GM18858 (cell line): ENCODE results near the gene KCNA10.

Experiments
- ATAC-seq: cut with Tn5 transposase; IDR thresholded peaks from one replicate; pipeline ENCODE4 v1.9.1; 2021; ENCODE audit not compliant: unreplicated experiment

Gene KCNA10

DNA sequence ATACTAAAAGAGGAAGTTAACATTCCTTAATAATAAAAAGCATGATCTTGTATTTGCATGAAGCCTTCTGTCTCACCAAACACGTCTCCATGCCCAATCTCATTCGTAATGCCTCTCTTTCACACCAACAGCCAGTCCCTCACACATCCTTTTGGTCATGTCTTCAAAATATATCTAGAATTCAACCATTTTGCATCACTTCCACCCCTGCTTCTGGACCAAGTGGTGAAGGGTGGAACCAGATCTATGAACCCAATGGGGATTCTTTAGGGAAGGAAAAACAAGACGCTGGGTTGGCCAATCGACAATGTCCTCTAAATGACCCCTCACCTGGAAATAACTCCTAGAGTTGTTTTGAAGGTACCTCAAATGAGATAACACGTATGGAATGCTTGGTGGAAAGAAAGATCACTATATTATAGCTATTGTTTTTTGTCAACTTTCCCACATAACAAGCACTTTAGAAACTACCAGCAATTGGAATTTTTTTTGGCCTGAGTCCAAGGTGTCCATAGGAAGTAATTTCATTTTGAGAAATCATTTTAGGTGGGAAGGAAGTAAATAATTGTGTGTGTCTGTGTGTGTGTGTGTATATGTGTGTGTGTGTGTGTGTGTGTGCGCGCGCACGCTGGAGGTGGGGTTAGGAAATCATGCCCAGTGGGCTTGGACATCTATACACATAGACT is at the start of gene KCNA10:
TSS of gene KCNA10 (minus strand) at position 51 of the 686 bp plus-strand sequence. CDS start 388 bp downstream, outside the sequence.
- ATAC-seq, result no peak

DNA sequence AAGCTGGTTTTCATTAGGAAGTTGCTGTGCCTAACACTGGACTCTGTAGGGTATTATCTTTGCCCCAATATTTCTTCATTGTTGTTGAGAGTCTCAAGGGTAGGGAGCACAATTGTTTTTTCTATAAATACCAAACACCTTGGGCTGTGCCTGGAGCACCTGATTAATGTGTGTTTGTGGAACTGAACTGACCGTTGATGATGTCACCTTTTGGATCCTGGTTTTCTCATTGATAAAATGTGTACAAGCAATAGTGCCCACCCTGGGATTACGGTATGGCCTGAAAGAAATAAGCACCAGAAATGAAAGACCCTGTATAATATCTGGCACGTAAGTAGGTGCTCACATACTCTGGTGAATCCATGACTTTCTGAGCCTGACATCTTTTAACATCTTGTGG is 47.9 kb upstream of the KCNA10 start:
- ATAC-seq, result no peak

DNA sequence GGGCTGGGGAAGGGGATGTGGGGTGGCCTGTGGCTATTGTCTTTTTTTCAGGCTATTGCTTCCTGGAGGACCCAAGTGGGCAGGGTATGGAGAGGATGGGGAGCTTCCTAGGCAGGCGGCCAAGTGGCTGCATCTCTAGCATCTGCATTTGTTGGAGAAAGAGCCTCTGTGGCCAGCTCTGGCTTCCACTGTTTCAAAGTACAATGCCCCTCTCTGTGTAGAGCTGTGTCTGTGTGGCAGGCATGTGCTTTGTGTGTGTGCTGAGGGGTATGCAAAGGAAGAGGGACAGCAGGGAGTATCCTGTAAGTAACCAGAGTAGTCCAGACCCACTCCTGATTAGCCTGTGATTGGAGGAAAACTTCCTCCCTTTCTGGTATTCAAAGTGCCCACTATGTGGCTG is 46.6 kb upstream of the KCNA10 start:
- no peak for ATAC-seq

DNA sequence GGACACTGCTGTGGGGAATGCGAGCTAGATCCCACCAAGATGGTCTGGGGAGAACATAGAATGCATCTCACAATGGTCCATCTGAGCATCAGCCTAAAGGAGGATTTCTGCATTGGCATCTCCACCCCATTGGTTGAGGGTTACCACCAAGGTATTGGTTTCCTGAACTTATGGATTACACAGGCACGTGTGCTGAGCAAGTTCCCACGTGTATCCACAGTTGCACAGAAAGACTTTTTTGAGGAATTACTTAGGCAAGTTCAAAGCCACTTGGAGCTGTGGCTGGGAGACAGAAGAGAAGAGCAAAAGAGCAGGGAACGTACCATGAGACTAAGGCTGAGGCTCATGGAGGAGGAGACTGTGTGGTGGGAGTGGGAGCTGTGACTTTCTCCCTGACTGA is 44.1 kb upstream of the KCNA10 start:
- ATAC-seq, result no peak

DNA sequence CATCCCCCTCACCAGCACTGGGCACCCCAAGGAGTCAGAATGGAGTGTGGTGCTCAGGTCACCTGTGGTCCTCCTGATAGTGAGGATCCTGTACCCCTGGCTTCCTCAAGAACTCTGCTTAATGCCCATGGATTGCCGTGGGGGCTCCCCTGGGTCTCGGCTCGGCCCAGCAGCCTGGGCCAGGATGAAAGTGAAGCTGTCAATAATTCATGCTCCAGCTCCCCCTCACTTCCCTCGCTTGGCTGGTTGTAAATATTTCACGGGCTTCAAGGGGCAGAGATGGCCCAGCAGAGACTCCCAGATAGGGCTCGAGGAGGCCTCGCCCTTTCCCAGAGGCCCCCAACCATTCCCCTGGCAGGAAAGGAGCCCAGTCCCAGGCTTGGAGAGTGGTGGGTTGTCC is 42.6 kb upstream of the KCNA10 start:
- no peak for ATAC-seq

DNA sequence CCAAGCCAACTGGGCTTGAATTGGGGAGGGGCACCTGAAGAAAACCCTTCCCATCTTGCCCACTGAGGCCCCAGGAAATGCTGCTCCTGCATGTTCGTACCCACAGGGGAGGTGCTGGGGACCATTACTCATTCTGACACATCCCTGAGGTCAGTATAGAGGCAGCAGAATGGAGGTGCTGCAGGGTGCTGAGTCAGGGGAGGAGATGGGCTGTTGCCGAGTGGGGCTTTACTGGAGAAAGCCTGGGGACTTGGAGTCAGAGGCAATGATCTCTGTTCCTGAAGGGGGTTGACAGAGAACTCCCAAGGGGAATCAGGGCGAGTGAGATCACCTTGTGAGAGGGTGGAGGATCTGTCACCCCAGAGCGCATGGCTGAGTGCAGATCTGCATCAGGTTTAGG is 40.2 kb upstream of the KCNA10 start:
- ATAC-seq, result no peak

DNA sequence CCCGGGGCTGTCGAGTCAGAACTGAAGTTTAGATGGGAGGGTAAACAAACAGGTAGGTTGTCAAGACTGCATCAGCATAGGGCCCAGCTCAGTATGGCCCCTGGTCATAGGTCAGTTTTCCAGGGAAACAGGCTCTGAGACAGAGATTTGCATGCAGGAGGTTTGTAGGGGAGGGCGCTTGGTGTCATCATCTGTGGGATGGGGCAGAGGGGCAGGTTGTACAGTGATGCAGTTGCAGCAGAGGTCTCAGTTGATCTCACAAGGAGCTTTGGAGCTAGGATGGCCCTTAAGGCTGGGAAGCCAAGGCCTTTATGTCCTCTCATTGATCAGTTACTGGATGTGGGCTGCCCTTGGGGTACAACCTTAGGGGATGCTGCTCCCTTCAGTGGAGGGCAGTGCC is 38.5 kb upstream of the KCNA10 start:
- ATAC-seq, result no peak

DNA sequence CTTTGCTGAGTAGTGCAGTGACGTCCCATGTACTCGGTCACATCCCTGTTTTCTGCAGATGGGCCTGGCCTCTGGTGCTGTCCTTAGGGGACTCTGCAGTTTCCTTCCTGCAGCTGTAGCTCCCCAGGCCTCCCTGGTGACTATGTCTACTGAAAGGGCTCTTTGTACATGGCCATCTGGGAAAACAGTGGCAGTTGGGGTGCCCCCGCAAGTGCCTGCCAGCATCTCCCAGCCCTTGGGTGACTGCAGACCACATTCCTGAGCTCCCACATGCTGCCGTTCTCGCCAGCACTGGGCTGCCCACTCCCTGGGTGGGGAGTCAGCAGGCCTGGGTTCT is 37.5 kb upstream of the KCNA10 start:
- ATAC-seq, result no peak

DNA sequence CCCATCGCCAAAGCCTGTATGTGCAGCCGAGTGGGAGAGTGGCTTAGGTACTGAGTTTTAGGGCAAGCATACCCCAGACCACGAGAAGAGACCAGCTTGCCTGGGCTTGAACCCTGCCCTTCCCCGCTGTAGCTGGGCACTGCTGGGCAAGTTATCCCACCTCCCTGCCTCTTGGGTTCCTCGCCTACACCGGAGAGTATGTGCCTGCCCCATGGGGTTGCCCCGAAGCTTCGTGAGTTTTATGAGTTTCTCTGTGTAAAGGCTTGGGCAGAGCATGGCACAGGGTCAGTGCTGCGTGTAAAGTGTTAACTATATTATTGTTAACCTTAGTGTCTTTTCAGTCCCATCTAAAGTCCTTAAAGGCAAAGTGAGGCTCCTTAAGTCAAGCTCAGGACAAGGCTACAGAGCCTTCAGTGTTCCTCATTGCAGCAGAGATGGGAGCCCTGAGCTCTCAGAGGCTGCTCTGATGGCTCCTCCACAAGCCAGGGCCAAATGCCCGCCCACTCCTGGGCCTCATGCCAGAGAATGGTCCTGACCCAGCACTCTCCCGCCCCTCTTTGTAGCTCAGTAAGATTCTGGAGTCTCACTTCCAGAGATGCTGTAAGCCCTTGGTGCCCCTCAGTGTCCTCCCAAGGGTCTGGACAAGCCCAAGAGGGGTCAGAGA is 37.0 kb upstream of the KCNA10 start:
- ATAC-seq, result no peak

DNA sequence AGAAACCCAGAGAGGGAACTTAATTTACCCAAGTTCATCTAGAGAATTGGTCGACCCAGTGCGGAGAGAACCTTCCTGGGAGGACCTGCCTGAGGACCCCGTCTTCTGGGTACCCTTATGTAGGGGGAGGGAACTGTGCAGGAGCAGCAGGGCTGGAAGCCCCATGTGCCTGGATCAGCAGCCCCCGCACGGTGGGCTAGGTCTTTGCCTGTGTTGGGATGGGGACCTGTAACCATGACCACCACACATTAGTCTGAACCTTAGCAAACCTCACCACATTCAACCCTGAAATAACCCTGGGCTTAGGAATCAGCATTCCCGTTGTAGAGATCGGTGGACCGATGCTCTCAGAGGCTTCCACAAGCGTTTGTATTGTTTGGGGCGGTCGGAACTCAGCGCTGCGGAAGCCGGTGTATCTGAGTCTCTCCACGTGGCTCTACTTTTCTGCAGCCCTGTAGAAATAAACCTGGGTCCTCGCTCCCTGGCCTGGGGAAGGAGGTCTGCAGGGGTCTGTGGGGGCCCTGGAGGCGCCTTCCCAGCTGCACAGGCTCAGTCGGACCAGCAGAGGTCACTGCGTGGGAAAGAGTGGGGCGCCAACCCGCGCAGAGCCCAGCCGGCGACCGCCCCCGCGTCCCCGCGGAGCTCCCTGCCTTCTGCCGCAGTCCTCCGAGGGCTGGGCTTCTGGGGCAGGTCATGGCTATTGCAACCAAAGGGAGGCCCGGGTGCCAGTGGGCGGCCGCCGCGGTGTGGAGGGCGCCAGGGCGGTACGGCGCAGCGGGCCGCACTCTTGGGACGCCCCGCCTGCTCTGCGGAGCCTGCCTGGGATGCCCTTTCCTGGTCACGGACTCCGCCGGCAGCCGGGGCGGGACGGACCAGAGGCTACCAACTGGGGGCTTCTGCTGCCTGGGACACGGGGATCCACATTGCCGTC is 36.2 kb upstream of the KCNA10 start:
- no peak for ATAC-seq

DNA sequence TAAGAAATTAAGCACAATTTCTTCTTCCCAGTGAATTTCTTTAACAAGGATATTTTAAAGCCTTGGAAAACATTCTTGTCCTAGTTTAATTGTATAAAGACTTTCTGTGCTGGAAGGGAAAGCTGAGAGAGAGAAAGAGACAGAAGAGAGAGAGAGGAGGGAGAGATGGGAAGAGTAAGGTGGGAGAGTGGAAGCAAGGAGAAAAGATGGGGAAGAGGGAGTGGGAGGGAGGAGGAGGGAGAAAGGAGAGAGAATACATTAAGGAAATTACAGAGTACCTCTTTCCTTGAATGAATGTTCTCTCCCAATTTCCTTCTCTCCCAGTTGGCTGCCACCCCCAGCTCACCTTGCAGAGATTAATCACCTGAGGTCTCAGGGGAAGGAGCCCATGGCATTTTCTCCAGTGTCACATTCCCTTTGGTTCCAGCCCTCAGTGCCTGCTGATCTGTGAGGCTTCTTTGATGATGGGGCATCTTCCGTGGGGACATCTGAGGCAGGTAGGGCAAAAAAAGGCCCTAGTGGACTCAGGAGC is 32.4 kb upstream of the KCNA10 start:
- ATAC-seq, result no peak

DNA sequence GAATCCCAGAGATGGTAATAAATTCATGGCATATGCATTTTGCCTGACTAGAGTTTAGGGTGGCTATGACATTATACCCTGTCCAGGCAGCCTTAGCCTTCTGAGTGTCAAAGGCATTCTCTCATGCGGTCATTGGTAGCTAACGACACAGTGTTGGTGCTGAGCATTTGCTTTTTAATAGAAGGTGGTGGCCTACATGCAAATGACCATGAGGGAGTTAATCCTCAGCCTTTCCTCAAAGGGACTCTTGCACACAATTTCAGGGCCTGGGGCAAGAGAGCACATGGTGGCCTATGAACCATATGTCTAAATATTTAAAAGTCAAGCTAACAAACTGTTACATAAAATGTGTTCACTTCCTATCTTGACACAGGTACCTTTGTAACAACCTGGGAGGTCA is 30.9 kb upstream of the KCNA10 start:
- no peak for ATAC-seq

DNA sequence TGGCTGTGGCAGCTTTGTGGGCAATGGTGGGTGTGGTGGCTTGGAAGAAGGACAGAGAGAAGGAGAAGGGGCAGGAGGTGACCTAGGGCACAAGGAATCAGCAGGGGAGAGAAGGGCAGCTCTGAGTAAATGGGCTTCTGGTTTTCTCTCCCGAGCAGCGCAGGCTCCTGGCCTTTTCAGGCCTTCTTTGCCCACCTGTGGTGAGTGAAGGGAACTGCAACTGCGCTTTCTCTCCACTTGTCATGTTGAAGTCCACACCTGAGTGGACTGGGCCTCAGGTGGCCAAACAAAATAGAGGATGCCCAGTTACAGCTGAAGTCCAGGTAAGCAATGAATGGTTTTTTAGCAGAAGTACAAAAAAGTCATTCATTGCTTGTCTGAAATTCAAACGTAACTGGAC is 29.4 kb upstream of the KCNA10 start:
- no peak for ATAC-seq

DNA sequence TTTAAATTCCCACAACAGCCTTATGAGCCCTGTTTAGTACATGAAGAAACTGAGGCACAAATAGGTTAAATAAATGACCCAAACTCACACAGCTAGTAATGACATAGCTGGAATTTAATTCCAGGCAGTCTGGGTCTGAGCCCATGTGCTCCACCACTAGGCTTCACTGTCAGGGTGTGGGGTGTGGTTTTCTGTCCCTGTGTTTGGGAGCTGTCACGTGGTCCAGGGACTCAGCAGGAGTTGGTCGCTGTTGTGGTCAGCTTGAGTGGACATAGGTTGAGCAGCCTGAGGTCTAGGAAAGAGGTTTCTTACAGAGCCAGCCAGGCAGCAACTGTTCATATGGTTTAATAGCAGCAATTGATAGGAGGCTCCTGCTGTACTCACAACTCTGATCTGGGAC is 28.0 kb upstream of the KCNA10 start:
- ATAC-seq, result no peak

DNA sequence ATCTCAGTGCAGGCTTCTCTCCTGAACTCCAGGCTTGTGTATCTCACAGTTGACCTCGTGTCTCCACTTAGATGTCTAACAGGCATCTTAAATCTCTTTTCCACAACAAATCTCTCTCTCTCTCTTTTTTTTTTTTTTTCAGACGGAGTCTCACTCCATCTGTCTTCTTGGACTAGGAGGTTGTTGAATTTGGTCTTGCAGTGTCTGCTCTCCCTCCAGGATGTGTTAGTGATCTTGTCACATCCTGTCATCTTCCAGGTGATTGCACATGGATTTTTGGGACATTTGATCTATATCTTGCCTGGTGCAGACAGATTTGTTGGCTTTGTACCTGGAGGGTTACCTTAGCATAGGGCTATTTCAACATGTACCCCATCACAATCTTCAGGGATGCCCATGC is 26.5 kb upstream of the KCNA10 start:
- no peak for ATAC-seq

DNA sequence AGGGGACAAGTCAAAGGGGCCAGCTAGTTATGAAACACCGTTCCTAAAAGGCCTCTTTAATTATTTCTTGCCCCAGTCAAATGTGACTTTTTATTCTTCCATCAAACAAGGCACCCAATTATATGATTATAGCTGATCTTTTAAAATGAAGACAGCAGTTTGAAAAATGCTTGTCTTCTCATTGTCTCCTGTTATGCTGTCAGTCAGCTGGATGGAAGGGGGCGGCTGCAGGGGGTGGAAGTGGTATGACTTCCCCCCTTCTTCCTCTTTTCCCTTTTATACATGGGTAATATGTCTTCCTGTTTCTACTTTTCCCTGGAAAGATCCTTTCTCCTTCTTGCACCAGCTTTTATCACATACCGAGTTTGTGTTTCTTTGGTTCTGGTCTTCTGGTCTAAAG is 25.8 kb upstream of the KCNA10 start:
- ATAC-seq, result no peak

DNA sequence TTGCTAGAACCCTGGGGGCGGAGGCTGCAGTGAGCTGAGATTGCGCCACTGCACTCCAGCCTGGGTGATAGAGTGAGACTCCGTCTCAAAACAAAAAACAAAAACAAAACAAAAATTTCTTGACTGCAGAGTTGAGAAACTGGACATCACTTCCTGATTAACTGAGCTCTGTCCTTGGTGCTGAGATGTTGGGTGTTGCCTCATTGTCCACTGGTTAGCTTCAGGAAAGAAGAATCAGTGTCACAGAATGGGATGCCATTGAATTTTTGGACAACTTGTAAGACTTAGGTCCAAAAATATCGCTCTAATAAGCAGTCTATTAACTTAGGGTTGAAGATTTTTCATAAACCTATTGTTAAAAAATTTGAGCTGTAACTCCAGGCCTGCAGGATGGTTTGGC is 23.8 kb upstream of the KCNA10 start:
- no peak for ATAC-seq

DNA sequence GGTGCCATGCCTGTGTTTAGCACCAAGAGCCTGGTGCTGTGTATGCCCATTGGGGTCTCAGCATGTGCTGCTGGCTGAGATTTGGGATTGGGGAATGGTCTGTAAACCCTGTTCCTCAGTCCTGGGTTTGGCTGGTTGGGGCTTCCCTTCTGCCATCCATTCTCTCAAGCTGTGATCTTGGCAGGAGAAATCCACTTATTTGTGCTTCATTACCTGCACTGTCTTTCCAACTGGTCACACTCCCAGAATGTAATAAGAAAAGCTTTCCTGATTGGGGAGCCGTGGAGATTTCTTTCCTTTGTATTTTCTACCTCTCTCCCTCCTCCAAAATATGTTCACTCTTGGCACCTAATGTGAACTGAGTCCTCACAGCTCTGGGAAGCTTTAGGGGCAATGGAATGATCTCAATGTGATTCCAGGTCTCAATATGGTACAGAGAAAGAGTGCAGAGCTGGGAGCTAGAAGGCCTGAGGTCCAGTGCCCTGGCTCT is 23.0 kb upstream of the KCNA10 start:
- no peak for ATAC-seq

DNA sequence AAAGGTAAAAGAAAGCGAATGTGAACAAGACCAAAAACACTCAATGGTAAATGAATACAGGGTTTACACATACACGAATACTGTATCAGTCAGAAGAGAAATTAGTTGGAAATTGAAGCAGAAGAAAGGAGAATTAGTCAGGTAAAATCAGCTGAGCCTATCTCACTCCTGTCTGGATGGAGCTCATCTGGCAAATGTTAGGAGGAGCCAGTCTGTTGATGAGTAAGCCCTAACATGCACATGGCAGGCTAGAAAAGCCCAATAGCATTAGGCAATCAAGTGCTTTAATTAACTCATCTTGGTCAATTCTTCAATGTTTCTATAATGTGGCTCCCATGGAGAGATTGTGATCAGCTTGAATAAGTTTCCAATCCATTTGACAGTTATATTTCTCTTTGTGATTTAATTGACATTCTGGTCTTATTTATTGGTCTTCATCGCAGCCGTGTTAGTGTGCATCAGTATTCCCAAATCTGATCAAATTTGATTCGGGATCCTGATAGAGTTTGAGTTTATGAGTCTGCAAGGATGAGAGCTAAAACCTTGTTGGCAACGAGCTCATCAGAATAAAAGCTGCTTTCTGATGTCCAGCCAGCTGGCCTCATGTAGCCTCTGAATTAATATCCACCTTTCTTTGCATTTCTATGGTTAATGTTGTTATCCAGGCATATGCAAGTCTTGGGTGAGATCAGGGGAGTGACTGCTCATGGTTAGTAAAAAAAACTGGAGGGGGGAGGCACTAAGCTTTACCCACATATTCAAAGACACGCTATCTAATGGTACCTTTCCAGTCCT is 22.1 kb upstream of the KCNA10 start:
- no peak for ATAC-seq

DNA sequence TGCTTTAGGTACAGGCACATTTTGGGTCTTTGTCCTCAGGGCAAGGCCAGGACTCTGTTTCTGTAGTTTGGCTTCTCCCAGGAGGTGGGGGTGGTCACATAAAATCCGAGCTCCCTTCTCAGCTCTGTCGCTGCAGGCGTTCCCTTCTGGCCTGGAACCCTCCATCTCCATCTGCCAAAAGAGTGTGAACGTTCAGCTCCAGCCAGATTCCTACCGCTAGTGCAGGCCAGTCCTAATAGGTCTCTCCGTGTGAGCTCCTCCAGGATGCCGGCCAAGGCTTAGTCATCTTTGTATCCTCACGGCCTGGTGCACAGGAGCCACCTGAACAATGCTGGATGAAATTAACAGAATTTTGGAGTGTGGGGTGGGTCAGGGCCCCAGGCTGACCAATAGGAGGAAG is 19.9 kb upstream of the KCNA10 start:
- no peak for ATAC-seq

DNA sequence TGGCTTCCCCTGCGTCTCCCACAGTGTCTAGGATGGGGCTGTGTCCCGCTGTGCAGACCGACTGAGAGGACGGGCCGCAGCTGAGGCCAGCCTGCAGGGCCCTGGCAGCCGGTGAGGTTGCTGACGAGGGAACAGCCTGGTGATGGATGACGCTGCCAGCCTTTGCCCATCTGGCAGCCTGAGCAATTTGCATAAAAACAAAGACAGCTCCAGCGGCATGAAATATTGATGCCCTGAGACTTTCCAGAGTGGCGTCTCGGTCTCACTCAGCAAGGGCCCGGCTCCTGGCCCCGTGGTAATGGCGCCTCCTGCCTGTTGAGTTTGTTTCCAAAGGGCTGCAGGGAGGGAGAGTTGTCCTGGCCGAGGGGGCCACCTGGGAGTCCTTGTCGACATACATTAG is 19.1 kb upstream of the KCNA10 start:
- ATAC-seq, result no peak
